ENCODE data around the gene PLIN3. TPM values are rescaled to one million over a fixed set of nuclear protein-coding genes. Genes with fewer than 3 reads are reported as not detected.
"Not testable (repeated sequence)": the region's sequence is repeated elsewhere in the genome, so short reads cannot be mapped to it uniquely, and the experiment has no call there.

Gene PLIN3
- total and polyA plus RNA-seq, 11 donors, result 10.0 to 102 (median 22.9) TPM

DNA sequence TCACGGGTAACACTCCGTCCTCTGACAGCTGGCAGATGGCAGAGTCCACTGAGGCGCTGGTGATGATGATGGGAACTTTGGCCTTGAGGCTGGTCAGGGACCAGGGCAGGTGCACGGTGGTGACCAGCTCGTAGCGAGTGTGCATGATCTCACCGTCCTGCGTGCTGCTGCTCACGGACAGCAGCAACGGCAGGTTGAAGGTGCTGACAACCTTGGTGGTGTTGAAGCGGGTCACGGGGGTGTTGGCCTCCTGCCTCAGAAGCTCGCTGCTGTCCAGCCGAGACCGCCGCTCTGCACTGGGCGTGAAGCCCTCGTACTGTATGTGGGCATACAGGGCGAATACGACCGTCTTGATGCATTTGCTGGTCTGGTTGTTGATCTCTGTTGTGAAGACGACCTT, 23.6 kb upstream of the PLIN3 start:
- 46 to 72% (median 59%) methylated on average over 11 to 22 of the region's 22 CpGs for WGBS, 4 donors
- Histone ChIP-seq H3K27ac (no peak overlapping the region), H3K4me1 (peaks cover 0 to 14% (median 0%) of the 10 kb centered on the region in 12 donors), H3K27me3 (peaks cover 0 to 3% (median 0%) of the 10 kb centered on the region in 9 donors), H3K36me3 (no peaks in the 10 kb centered on the region), H3K9me3 (no peaks in the 10 kb centered on the region), H3K4me3 (no peak overlapping the region)
- intact Hi-C loops (cut with DNase I), result no loop called here
- TF ChIP-seq, protein P1, sequence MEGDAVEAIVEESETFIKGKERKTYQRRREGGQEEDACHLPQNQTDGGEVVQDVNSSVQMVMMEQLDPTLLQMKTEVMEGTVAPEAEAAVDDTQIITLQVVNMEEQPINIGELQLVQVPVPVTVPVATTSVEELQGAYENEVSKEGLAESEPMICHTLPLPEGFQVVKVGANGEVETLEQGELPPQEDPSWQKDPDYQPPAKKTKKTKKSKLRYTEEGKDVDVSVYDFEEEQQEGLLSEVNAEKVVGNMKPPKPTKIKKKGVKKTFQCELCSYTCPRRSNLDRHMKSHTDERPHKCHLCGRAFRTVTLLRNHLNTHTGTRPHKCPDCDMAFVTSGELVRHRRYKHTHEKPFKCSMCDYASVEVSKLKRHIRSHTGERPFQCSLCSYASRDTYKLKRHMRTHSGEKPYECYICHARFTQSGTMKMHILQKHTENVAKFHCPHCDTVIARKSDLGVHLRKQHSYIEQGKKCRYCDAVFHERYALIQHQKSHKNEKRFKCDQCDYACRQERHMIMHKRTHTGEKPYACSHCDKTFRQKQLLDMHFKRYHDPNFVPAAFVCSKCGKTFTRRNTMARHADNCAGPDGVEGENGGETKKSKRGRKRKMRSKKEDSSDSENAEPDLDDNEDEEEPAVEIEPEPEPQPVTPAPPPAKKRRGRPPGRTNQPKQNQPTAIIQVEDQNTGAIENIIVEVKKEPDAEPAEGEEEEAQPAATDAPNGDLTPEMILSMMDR (IDR thresholded peaks at IDR 0.05), result no peak
- TF ChIP-seq POLR2A (IDR thresholded peaks at IDR 0.05), result no peak
- DNase-seq, result peak in 2 of 5 donors; percentile 58 to 63
- peak in 3 of 4 donors; percentile 34 to 74 (median 60) for ATAC-seq

DNA sequence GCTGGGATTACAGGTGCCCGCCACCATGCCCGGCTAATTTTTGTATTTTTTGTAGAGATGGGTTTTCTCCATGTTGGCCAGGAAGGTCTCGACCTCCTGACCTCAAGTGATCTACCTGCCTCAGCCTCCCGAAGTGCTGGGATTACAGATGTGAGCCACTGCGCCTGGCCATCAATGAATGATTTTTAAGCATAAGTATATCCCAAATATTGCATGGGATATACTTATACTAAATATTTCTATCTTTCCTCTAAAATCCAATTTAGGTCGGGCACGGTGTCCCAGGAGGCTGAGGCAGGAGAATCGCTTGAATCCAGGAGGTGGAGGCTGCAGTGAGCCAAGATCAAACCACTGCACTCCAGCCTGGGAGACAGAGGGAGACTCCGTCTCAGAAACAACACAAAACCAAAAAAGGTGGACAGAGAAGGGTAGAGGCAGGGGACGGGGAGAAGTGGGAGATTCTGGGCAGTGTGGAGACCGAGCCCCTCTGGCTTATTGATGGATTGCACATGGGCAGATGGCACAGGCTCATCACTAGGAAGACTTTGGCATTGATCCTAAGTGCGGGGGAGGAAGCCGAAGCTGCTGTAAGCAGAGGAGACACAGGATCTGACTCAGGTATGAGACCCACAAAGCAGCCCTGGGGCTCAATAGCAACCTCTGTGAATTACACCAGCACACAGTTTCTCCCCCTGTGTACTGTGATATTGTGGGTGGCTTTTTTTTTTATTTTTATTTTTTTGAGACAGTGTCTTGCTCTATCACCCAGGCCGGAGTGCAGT, 21.8 kb upstream of the PLIN3 start:
- no peaks in the 10 kb centered on the region for H3K9me3 ChIP-seq
- TF ChIP-seq, protein P1 (IDR thresholded peaks at IDR 0.05), result no peak
- no peak for TF ChIP-seq POLR2A (IDR thresholded peaks at IDR 0.05)
- 89 to 93% (median 89%) methylated on average over 14 of the region's 14 CpGs for WGBS, 4 donors
- H3K4me3 ChIP-seq, result no peak overlapping the region
- peaks cover 0 to 3% (median 0%) of the 10 kb centered on the region in 9 donors for H3K27me3 ChIP-seq
- ATAC-seq, result no peak
- intact Hi-C loops (cut with DNase I), result no loop called here
- DNase-seq, result no peak
- H3K4me1 ChIP-seq, result peaks cover 0 to 4% (median 0%) of the 10 kb centered on the region in 12 donors
- no peaks in the 10 kb centered on the region for H3K36me3 ChIP-seq
- no peak overlapping the region for H3K27ac ChIP-seq

DNA sequence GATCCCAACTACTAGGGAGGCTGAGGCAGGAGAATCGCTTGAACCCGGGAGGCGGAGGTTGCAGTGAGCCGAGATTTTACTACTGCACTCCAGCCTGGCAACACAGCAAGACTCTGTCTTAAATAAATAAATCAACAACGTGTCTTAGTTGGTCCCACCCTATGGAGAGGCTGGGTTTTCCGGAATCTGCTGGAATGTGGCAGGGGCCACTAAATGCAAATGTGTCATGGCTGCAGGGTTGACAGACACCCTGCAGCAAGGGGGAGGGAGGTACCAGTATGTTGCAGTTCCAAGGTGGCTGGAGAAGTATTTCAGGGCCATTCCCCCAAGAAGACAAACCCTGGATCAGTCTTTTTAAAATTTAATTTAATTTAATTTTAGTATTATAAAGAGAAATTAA, 20.3 kb upstream of the PLIN3 start:
- H3K4me3 ChIP-seq; H3K9me3 ChIP-seq; intact Hi-C loops (cut with DNase I); H3K27me3 ChIP-seq; ATAC-seq; DNase-seq; H3K4me1 ChIP-seq; H3K27ac ChIP-seq; H3K36me3 ChIP-seq: not testable (repeated sequence)
- 56 to 82% (median 70%) methylated on average over 2 to 6 of the region's 6 CpGs for WGBS, 4 donors

DNA sequence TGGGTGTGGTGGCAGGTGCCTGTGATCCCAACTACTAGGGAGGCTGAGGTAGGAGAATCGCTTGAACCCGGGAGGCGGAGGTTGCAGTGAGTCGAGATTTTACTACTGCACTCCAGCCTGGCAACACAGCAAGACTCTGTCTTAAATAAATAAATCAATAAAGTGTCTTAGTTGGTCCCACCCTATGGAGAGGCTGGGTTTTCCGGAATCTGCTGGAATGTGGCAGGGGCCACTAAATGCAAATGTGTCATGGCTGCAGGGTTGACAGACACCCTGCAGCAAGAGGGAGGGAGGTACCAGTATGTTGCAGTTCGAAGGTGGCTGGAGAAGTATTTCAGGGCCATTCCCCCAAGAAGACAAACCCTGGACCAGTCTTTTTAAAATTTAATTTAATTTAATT, 17.5 kb upstream of the PLIN3 start:
- ATAC-seq; H3K9me3 ChIP-seq; H3K36me3 ChIP-seq; H3K27me3 ChIP-seq; H3K4me3 ChIP-seq; DNase-seq; H3K27ac ChIP-seq; intact Hi-C loops (cut with DNase I); H3K4me1 ChIP-seq: not testable (repeated sequence)
- WGBS, 4 donors, result 77 to 90% (median 85%) methylated on average over 2 to 6 of the region's 6 CpGs

DNA sequence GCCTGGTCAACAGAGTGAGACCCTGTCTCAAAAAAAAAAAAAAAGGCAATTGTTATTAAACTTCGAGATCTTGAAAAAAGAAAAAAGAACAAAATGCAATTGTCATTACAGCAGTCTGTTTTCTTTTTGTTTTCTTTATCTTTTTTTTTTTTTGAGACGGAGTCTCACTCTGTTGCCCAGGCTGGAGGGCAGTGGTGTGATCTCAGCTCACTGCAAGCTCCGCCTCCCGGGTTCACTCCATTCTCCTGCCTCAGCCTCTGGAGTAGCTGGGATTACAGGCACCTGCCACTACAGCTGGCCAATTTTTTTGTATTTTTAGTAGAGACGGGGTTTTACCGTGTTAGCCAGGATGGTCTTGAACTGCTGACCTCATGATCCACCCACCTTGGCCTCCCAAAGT, 15.4 kb upstream of the PLIN3 start:
- H3K36me3 ChIP-seq; intact Hi-C loops (cut with DNase I); H3K27ac ChIP-seq; H3K9me3 ChIP-seq; DNase-seq; ATAC-seq; H3K4me3 ChIP-seq; H3K4me1 ChIP-seq; H3K27me3 ChIP-seq: not testable (repeated sequence)
- 77 to 83% (median 80%) methylated on average over 6 of the region's 6 CpGs for WGBS, 4 donors
